GM12801 (cell line): ENCODE measurements around the gene RAB11FIP3.

Source experiments
- CTCF ChIP-seq: IDR thresholded peaks from one replicate; pipeline ENCODE4 v1.5.1; 2011; ENCODE audit warnings: control low read depth; ENCODE audit not compliant: insufficient read length; ENCODE audit errors: extremely low read depth

Gene RAB11FIP3

GRCh38 chr16:522320-523096 is 97.1 kb downstream of the RAB11FIP3 start:
- no peak for TF ChIP-seq CTCF

- no peak for TF ChIP-seq CTCF
Observed at GRCh38 chr16:523097-523741, 97.8 kb downstream of the RAB11FIP3 start.

GRCh38 chr16:524274-525040 is 99.0 kb downstream of the RAB11FIP3 start:
- no peak for TF ChIP-seq CTCF

GRCh38 chr16:525123-525519 is 99.7 kb downstream of the RAB11FIP3 start:
- TF ChIP-seq CTCF = no peak

- no peak for TF ChIP-seq CTCF
Observed at GRCh38 chr16:525520-526180, 100.2 kb downstream of the RAB11FIP3 start.

GRCh38 chr16:526181-527014 is 100.9 kb downstream of the RAB11FIP3 start:
- TF ChIP-seq CTCF = no peak
